Fibroblast of villous mesenchyme (primary cell): ENCODE results near the gene SLC2A9. TPM values are rescaled to one million over a fixed set of nuclear protein-coding genes. Genes with fewer than 3 reads are reported as not detected.

Experiments
- DNase-seq: peaks from one replicate; pipeline ENCODE4 v3.0.0-alpha.2; 2010; ENCODE audit warnings: low read depth
- H3K4me3 ChIP-seq: 2 replicates; pipeline ENCODE4 v1.5.1; 2011; ENCODE audit warnings: low read depth, mild to moderate bottlenecking, low read length
- CTCF ChIP-seq: IDR thresholded peaks from 2 replicates; pipeline ENCODE4 v1.5.1; 2012; ENCODE audit warnings: low read depth, mild to moderate bottlenecking, low read length; ENCODE audit not compliant: insufficient read depth
- total RNA-seq: library from RNA; depleted of rRNA; stranded (reverse); fragments of >200 nt; gene quantifications from 2 replicates; pipeline ENCODE4 v1.2.3, GENCODE V29; 2012

SLC2A9 gene
- total RNA-seq, 1 donor: 0.43 TPM

GRCh38 chr4:10016169-10016568 lies 5.1 kb downstream of the SLC2A9 start:
- no peak for DNase-seq
- no peak overlapping the region for H3K4me3 ChIP-seq
- TF ChIP-seq CTCF: no peak

GRCh38 chr4:10015140-10015753 lies 6.0 kb downstream of the SLC2A9 start:
- TF ChIP-seq CTCF: peak; percentile 35
- no peak overlapping the region for H3K4me3 ChIP-seq

GRCh38 chr4:10013722-10014121 lies 7.6 kb downstream of the SLC2A9 start:
- TF ChIP-seq CTCF: peak; percentile 36
- DNase-seq: peak; percentile 10
- H3K4me3 ChIP-seq: no peak overlapping the region

More at GRCh38 chr4:10015140-10015753, 6.0 kb downstream of the SLC2A9 start:
- peak; percentile 15 for DNase-seq

GRCh38 chr4:10011885-10012284 lies 9.4 kb downstream of the SLC2A9 start:
- no peak for DNase-seq
- TF ChIP-seq CTCF: no peak
- no peak overlapping the region for H3K4me3 ChIP-seq

GRCh38 chr4:10011277-10011676 lies 10.0 kb downstream of the SLC2A9 start:
- DNase-seq: no peak
- H3K4me3 ChIP-seq: no peak overlapping the region
- no peak for TF ChIP-seq CTCF

GRCh38 chr4:10009861-10010500 lies 11.3 kb downstream of the SLC2A9 start:
- no peak for TF ChIP-seq CTCF
- no peak for DNase-seq
- H3K4me3 ChIP-seq: no peak overlapping the region
